Urothelium cell line (cell line): ENCODE measurements around the gene SLC36A1.

Source experiments
- DNase-seq: peaks from one replicate; pipeline ENCODE4 v3.0.0; 2011; ENCODE audit warnings: low spot score, mixed read lengths
- FAIRE-seq: peaks from 2 replicates; lab custom pipeline; 2011; peaks lifted over from hg19 to GRCh38; lab: Jason Lieb, UNC

Gene SLC36A1

GRCh38 chr5:151450605-151451004, 3.2 kb downstream of the SLC36A1 start:
- no peak for FAIRE-seq
- no peak for DNase-seq

GRCh38 chr5:151451626-151452520, 4.5 kb downstream of the SLC36A1 start:
- DNase-seq (peak; percentile 17), FAIRE-seq (no peak)

GRCh38 chr5:151454166-151454565, 6.8 kb downstream of the SLC36A1 start:
- DNase-seq (no peak), FAIRE-seq (no peak)

- DNase-seq (no peak), FAIRE-seq (no peak)
Observed at GRCh38 chr5:151454889-151455288, 7.5 kb downstream of the SLC36A1 start.

GRCh38 chr5:151456321-151456940, 9.0 kb downstream of the SLC36A1 start:
- FAIRE-seq (no peak), DNase-seq (no peak)

GRCh38 chr5:151458314-151458713, 10.9 kb downstream of the SLC36A1 start:
- DNase-seq = no peak
- no peak for FAIRE-seq

- FAIRE-seq (no peak), DNase-seq (no peak)
Observed at GRCh38 chr5:151459680-151460324, 12.4 kb downstream of the SLC36A1 start.

- FAIRE-seq = no peak
- no peak for DNase-seq
Observed at GRCh38 chr5:151461312-151461711, 13.9 kb downstream of the SLC36A1 start.

GRCh38 chr5:151463137-151464029, 16.0 kb downstream of the SLC36A1 start:
- FAIRE-seq (no peak), DNase-seq (no peak)

- FAIRE-seq (no peak), DNase-seq (no peak)
Observed at GRCh38 chr5:151464101-151464500, 16.7 kb downstream of the SLC36A1 start.

- FAIRE-seq = no peak
- no peak for DNase-seq
Observed at GRCh38 chr5:151465476-151465875, 18.1 kb downstream of the SLC36A1 start.

- no peak for DNase-seq
- no peak for FAIRE-seq
Observed at GRCh38 chr5:151467576-151467975, 20.2 kb downstream of the SLC36A1 start.

- FAIRE-seq (no peak), DNase-seq (no peak)
Observed at GRCh38 chr5:151469386-151469785, 22.0 kb downstream of the SLC36A1 start.

- DNase-seq = no peak
- no peak for FAIRE-seq
Observed at GRCh38 chr5:151469992-151470391, 22.6 kb downstream of the SLC36A1 start.

- DNase-seq = no peak
Observed at GRCh38 chr5:151470439-151470838, 23.0 kb downstream of the SLC36A1 start.

GRCh38 chr5:151471276-151471675, 23.9 kb downstream of the SLC36A1 start:
- DNase-seq (no peak), FAIRE-seq (no peak)

More at GRCh38 chr5:151470439-151470838, 23.0 kb downstream of the SLC36A1 start:
- no peak for FAIRE-seq

GRCh38 chr5:151474799-151475198, 27.4 kb downstream of the SLC36A1 start:
- DNase-seq (no peak), FAIRE-seq (no peak)

GRCh38 chr5:151475388-151475787, 28.0 kb downstream of the SLC36A1 start:
- DNase-seq (no peak), FAIRE-seq (no peak)

- FAIRE-seq (no peak), DNase-seq (no peak)
Observed at GRCh38 chr5:151476016-151476415, 28.6 kb downstream of the SLC36A1 start.

GRCh38 chr5:151477101-151477500, 29.7 kb downstream of the SLC36A1 start:
- DNase-seq (no peak), FAIRE-seq (no peak)
